ENCODE results near the gene RGS9. TPM values are rescaled to one million over a fixed set of nuclear protein-coding genes. Genes with fewer than 3 reads are reported as not detected.

Gene RGS9
- total RNA-seq, 2 donors from 2014 or later, result 4.3 to 4.4 TPM

DNA sequence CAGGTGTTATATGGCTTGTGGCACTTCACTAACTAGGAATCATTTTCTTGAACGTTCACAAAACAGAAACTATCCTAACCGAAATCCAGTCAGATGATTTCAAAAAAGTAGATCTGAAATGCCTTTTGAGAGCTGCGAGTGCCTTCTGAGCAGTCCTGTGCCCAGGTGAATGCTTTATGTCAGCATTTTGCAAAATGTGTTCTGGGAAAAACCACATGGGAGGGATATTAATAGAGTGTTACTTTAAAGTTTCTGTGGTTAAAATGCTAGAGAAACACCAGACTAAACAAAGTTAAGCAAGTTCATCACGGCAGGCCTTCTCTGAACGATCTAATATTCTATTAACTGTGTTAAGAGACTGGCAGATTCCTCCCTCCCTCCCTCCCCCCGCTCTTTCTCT lies 15.8 kb upstream of the RGS9 start:
- no peaks in the 10 kb centered on the region for H3K36me3 ChIP-seq (replicated peaks in 1 of 2; ENCODE audit: insufficient read depth in 1 of 2, low read depth in 2 of 2)
- ATAC-seq, result no peak
- peaks cover 17% of the 10 kb centered on the region for H3K4me1 ChIP-seq
- H3K27me3 ChIP-seq, result no peaks in the 10 kb centered on the region
- 52 to 65% methylated on average over 6 of the region's 6 CpGs for WGBS, 2 donors
- intact Hi-C loops (cut with DNase I), result loop anchor here (10.0 kb wide), 1 partner anchor 57 kb away; no protein-coding TSS in a partner anchor
- no peak overlapping the region for H3K4me3 ChIP-seq
- no peak overlapping the region for H3K27ac ChIP-seq
- DNase-seq, result no peak
- TF ChIP-seq, protein P1, sequence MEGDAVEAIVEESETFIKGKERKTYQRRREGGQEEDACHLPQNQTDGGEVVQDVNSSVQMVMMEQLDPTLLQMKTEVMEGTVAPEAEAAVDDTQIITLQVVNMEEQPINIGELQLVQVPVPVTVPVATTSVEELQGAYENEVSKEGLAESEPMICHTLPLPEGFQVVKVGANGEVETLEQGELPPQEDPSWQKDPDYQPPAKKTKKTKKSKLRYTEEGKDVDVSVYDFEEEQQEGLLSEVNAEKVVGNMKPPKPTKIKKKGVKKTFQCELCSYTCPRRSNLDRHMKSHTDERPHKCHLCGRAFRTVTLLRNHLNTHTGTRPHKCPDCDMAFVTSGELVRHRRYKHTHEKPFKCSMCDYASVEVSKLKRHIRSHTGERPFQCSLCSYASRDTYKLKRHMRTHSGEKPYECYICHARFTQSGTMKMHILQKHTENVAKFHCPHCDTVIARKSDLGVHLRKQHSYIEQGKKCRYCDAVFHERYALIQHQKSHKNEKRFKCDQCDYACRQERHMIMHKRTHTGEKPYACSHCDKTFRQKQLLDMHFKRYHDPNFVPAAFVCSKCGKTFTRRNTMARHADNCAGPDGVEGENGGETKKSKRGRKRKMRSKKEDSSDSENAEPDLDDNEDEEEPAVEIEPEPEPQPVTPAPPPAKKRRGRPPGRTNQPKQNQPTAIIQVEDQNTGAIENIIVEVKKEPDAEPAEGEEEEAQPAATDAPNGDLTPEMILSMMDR (IDR thresholded peaks at IDR 0.05), result no peak
- no peak for TF ChIP-seq POLR2A (IDR thresholded peaks at IDR 0.05)
- no peaks in the 10 kb centered on the region for H3K9me3 ChIP-seq

DNA sequence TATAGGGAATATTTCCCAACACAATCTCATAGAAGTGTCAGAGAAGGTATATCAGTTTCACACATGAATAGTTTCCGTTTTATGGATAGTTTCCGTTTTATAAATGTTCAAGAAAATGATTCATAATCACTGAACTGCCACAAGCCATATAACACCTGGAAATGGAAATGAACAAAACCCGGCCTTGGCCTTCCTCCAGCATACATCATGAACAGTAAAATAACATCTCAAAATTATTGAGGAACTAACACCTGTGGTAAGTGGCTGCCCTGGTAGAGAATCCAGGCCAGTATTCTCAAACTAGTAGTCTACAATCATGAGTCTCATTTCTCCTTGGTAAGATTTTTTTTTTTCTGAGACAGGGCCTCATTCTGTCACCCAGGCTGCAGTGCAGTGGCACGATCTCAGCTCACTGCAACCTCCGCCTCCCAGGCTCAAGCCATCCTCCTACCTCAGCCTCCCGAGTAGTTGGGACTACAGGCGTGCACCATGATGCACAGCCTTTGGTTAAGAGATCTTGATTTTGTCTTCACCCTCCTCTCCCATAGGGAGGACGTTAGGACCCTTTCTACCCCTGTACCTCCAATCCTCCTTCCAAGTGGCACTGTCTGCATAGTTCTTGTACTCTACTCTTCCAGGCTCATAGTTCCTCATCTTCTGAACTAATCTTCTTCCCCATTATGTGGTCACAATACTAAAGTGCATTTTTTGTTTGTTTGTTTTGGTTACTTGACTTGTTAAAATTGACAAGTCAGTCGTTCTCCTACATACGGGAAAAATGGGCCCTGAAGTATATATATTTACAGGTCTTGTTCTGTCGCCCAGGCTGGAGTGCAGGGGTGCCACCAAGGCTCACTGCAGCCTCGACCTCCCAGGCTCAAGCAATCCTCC lies 15.0 kb upstream of the RGS9 start:
- Histone ChIP-seq H3K4me3 (no peak overlapping the region), H3K9me3 (no peaks in the 10 kb centered on the region), H3K4me1 (peaks cover 16% of the 10 kb centered on the region), H3K27ac (peak overlapping the region in 2 of 4 donors; percentile 83 to 92), H3K36me3 (replicated peaks in 1 of 2; ENCODE audit: insufficient read depth in 1 of 2, low read depth in 2 of 2) (no peaks in the 10 kb centered on the region), H3K27me3 (no peaks in the 10 kb centered on the region)
- intact Hi-C loops (cut with DNase I), result loop anchor here (10.0 kb wide), 1 partner anchor 57 kb away; no protein-coding TSS in a partner anchor
- 60 to 69% methylated on average over 12 of the region's 12 CpGs for WGBS, 2 donors
- no peak for ATAC-seq
- no peak for DNase-seq
- TF ChIP-seq, protein P1 (IDR thresholded peaks at IDR 0.05), result no peak
- TF ChIP-seq POLR2A (IDR thresholded peaks at IDR 0.05), result no peak

DNA sequence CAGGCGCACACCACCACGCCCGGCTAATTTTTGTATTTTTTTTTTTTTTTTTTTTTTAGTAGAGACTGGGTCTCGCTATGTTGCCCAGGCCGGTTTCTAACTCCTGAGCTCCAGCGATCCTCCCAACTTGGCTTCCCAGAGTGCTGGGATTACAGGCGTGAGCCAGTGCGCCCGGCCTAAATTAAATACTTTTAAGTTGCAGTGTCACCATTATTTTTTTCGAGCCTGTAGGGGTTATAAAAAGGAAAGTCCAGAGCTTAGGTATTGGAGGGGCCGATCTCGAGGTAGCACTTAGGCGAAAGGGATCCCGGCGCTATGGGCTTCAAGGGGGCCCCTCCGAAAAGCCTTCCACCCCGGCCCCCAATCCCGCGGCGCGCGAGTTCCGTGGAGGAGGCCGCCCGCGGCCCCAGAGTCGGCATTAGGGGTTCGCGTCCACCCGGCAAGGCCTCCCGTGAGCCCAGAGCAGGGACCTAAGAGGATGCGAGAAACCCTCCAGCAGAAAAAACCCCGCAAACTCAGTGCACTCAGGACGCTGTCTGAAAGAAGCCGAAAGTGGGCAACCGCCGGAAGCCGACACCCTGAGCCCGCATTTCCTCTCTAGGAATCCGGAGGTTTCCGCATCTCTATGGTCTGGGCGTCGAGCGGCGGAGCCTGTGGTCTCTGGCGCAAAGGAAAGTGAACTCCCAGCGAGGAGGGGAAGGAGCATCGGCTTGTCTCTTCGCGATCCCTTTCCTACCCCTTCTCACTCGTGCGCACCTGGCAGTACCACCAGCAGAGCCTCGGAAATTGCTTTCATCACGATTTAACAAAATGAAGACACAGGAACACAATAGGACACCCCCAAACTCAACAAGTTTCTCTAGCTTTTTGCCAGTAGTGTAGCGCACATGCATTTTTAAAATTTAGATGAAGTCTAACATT lies 14.1 kb upstream of the RGS9 start:
- ATAC-seq (peak; percentile 98), DNase-seq (peak; percentile 83 to 86 (median 86))
- Histone ChIP-seq H3K4me1 (peaks cover 12% of the 10 kb centered on the region), H3K36me3 (replicated peaks in 1 of 2; ENCODE audit: insufficient read depth in 1 of 2, low read depth in 2 of 2) (no peaks in the 10 kb centered on the region), H3K27ac (peak overlapping the region; percentile 61 to 92 (median 86)), H3K4me3 (peak overlapping the region; percentile 31 to 59), H3K27me3 (no peaks in the 10 kb centered on the region), H3K9me3 (no peaks in the 10 kb centered on the region)
- WGBS, 2 donors, result 5 to 11% methylated on average over 22 to 53 of the region's 55 CpGs
- TF ChIP-seq, protein P1 (IDR thresholded peaks at IDR 0.05), result no peak
- TF ChIP-seq POLR2A (IDR thresholded peaks at IDR 0.05), result peak; percentile 46 to 87 (median 84)
- intact Hi-C loops (cut with DNase I), result loop anchor here (10.0 kb wide), 1 partner anchor 58 kb away; no protein-coding TSS in a partner anchor

DNA sequence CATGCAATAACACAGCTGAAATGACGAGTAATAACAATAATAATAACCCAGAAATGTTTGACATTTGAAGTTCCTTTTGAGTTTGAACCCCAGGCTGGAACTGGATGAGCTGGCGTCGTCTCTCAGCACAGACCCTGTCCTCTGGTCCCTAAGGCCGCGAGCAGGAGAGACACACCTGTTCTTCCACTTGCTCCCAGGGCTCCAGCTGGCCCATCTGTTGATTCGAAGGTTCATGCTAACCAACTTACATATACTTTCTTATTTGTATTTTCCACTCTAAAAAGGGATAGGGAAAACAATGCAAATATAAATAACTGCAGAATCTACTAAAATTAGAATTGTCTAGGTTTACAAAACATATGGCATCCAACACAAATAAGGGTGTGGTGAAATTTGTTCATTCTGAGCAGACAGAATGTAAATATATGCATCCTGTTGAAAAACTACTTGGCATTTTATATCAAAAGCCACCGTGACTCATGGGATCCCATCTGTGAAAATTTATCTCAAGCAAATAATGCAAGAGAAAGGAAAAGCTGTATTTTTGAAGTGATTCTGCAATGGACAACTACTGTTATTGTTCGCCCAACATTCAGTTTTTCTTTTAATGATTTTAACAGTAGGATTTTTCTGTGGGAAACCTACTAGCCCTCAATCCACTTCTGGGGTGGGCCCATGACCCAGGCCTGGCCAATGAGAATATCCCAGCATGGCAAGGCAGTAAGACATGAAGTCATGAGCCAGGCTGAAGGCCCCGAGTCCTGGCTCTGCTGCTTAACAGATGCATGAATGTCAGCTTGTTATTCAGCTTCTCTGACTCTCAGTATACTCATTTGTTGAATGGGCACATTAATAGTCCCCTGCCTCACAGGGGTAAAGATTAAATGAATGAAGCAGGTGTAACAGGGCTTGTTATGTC lies 13.2 kb upstream of the RGS9 start:
- Histone ChIP-seq H3K9me3 (no peaks in the 10 kb centered on the region), H3K4me1 (peaks cover 12% of the 10 kb centered on the region), H3K27ac (peak overlapping the region; percentile 61 to 92 (median 86)), H3K36me3 (replicated peaks in 1 of 2; ENCODE audit: insufficient read depth in 1 of 2, low read depth in 2 of 2) (no peaks in the 10 kb centered on the region), H3K27me3 (no peaks in the 10 kb centered on the region), H3K4me3 (no peak overlapping the region)
- TF ChIP-seq, protein P1 (IDR thresholded peaks at IDR 0.05), result no peak
- no peak for TF ChIP-seq POLR2A (IDR thresholded peaks at IDR 0.05)
- no peak for DNase-seq
- ATAC-seq, result no peak
- 70 to 80% methylated on average over 9 of the region's 9 CpGs for WGBS, 2 donors
- intact Hi-C loops (cut with DNase I), result loop anchor here (10.0 kb wide), 1 partner anchor 59 kb away; no protein-coding TSS in a partner anchor

Measured in body of pancreas (tissue), 4 donors.